OCI-LY1 (cell line): ENCODE measurements around the gene MAPK8.

Experiments used
- H2AFZ ChIP-seq: fragments of 200-600 bp; sonication (generic), shearing (Covaris generic); 2 replicates; pipeline ENCODE4 v1.6.0; 2014; ENCODE audit warnings: antibody characterized with exemption, mild to moderate bottlenecking, low read length
- H3F3A ChIP-seq: fragments of 200-600 bp; sonication (generic), shearing (Covaris generic); 2 replicates; pipeline ENCODE4 v1.6.0; 2014; ENCODE audit warnings: mild to moderate bottlenecking, antibody characterized with exemption, low read length, moderate library complexity; ENCODE audit not compliant: insufficient read depth
- H3K27ac ChIP-seq: fragments of 200-600 bp; sonication (generic); 2 replicates; pipeline ENCODE4 v1.5.1; 2014; ENCODE audit warnings: low read length, mixed run types, mild to moderate bottlenecking, low read depth; ENCODE audit not compliant: poor library complexity, severe bottlenecking
- H3K27me3 ChIP-seq: fragments of 200-600 bp; sonication (generic); 2 replicates; pipeline ENCODE4 v1.6.0; 2014; ENCODE audit warnings: antibody characterized with exemption, mild to moderate bottlenecking, low read length, moderate library complexity; ENCODE audit not compliant: insufficient read depth
- H3K36me3 ChIP-seq: fragments of 200-600 bp; sonication (generic); 2 replicates; pipeline ENCODE4 v1.6.1; 2014; ENCODE audit warnings: mild to moderate bottlenecking, antibody characterized with exemption, low read length, moderate library complexity, mixed read lengths; ENCODE audit not compliant: insufficient read depth
- H3K4me1 ChIP-seq: fragments of 200-600 bp; sonication (generic); 2 replicates; pipeline ENCODE4 v1.5.1; 2014; ENCODE audit warnings: mild to moderate bottlenecking, low read length, moderate library complexity; ENCODE audit not compliant: insufficient read depth, severe bottlenecking
- H3K4me2 ChIP-seq: fragments of 200-600 bp; sonication (generic), shearing (Covaris generic); 2 replicates; pipeline ENCODE4 v1.6.1; 2014; ENCODE audit warnings: low read length
- H3K4me3 ChIP-seq: fragments of 200-600 bp; sonication (generic); 2 replicates; pipeline ENCODE4 v1.5.1; 2014; ENCODE audit warnings: low read length, low read depth, mild to moderate bottlenecking, mixed read lengths; ENCODE audit not compliant: poor library complexity, severe bottlenecking
- H3K79me2 ChIP-seq: fragments of 200-600 bp; shearing (Covaris generic); 2 replicates; pipeline ENCODE4 v1.6.1; 2016; ENCODE audit warnings: mixed run types, low read length, mixed read lengths; ENCODE audit not compliant: insufficient read depth
- H3K9ac ChIP-seq: fragments of 200-600 bp; sonication (generic), shearing (Covaris generic); 2 replicates; pipeline ENCODE4 v1.6.1; 2014; ENCODE audit warnings: mild to moderate bottlenecking, low read length, mixed read lengths
- H3K9me2 ChIP-seq: fragments of 200-600 bp; sonication (generic), shearing (Covaris generic); 2 replicates; pipeline ENCODE4 v1.6.1; 2014; ENCODE audit warnings: low read depth, mild to moderate bottlenecking, low read length, mixed read lengths
- H3K9me3 ChIP-seq: fragments of 200-600 bp; shearing (Covaris generic); 2 replicates; pipeline ENCODE4 v1.6.1; 2014; ENCODE audit warnings: low read length, mixed read lengths
- H4K20me1 ChIP-seq: fragments of 200-600 bp; sonication (generic), shearing (Covaris generic); 2 replicates; pipeline ENCODE4 v1.6.0; 2016; ENCODE audit warnings: mild to moderate bottlenecking, low read length; ENCODE audit not compliant: insufficient read depth
- CTCF ChIP-seq: fragments of 200-600 bp; sonication (generic), shearing (Covaris generic); IDR thresholded peaks from 2 replicates; pipeline ENCODE4 v1.5.1; 2017; ENCODE audit warnings: mild to moderate bottlenecking, antibody characterized with exemption, low read length, moderate library complexity, mixed read lengths
- EZH2 ChIP-seq: fragments of 200-600 bp; sonication (generic), shearing (Covaris generic); IDR thresholded peaks from 2 replicates; pipeline ENCODE4 v1.8.0; 2017; ENCODE audit warnings: borderline replicate concordance, mixed run types, mild to moderate bottlenecking, antibody characterized with exemption, low read length, moderate library complexity, mixed read lengths

Gene MAPK8

GRCh38 chr10:48461623-48462481 is 155.4 kb downstream of the MAPK8 start:
- Histone ChIP-seq H3K4me1 (no peaks in the 10 kb centered on the region), H2AFZ (no peak overlapping the region), H3K9me2 (no peaks in the 10 kb centered on the region), H3F3A (no peaks in the 10 kb centered on the region), H3K27ac (no peak overlapping the region), H3K9me3 (no peaks in the 10 kb centered on the region), H4K20me1 (no peaks in the 10 kb centered on the region), H3K27me3 (no peaks in the 10 kb centered on the region), H3K4me3 (no peak overlapping the region), H3K36me3 (no peaks in the 10 kb centered on the region), H3K79me2 (no peaks in the 10 kb centered on the region), H3K9ac (no peak overlapping the region), H3K4me2 (no peak overlapping the region)
- TF ChIP-seq CTCF: no peak
- TF ChIP-seq EZH2: no peak

GRCh38 chr10:48462482-48463020 is 156.1 kb downstream of the MAPK8 start:
- Histone ChIP-seq H3K27ac (no peak overlapping the region), H3K79me2 (no peaks in the 10 kb centered on the region)

GRCh38 chr10:48463318-48464003 is 157.0 kb downstream of the MAPK8 start:
- Histone ChIP-seq H3K9me2 (no peaks in the 10 kb centered on the region), H2AFZ (no peak overlapping the region), H3K27ac (no peak overlapping the region), H3K27me3 (no peaks in the 10 kb centered on the region), H4K20me1 (no peaks in the 10 kb centered on the region), H3K36me3 (no peaks in the 10 kb centered on the region), H3K9me3 (no peaks in the 10 kb centered on the region), H3K4me1 (no peaks in the 10 kb centered on the region), H3K4me3 (no peak overlapping the region), H3K4me2 (no peak overlapping the region), H3K79me2 (no peaks in the 10 kb centered on the region), H3K9ac (no peak overlapping the region), H3F3A (no peaks in the 10 kb centered on the region)
- TF ChIP-seq EZH2 (no peak), CTCF (no peak)

More at GRCh38 chr10:48462482-48463020, 156.1 kb downstream of the MAPK8 start:
- no peak overlapping the region for H2AFZ ChIP-seq
- H3K4me3 ChIP-seq: no peak overlapping the region
- no peaks in the 10 kb centered on the region for H4K20me1 ChIP-seq
- no peaks in the 10 kb centered on the region for H3K36me3 ChIP-seq
- H3F3A ChIP-seq: no peaks in the 10 kb centered on the region
- H3K4me1 ChIP-seq: no peaks in the 10 kb centered on the region
- no peak overlapping the region for H3K4me2 ChIP-seq
- H3K9me2 ChIP-seq: no peaks in the 10 kb centered on the region
- H3K27me3 ChIP-seq: no peaks in the 10 kb centered on the region
- TF ChIP-seq CTCF: no peak
- no peak for TF ChIP-seq EZH2
- H3K9me3 ChIP-seq: no peaks in the 10 kb centered on the region
- no peak overlapping the region for H3K9ac ChIP-seq
